Activated CD8-positive, alpha-beta memory T cell treated with anti-CD3 and anti-CD28 coated beads, Interleukin-2, amount 50 U/mL, for 24 hours (primary cell): Measurements from ENCODE around the gene CTDP1.

Experiments
- DNase-seq: peaks from one replicate; pipeline ENCODE4 v3.0.0-alpha.2; 2020; ENCODE audit errors: extremely low read depth

CTDP1 gene

GRCh38 chr18:79796531-79797405, 117.2 kb downstream of the CTDP1 start:
- no peak for DNase-seq

- DNase-seq: no peak
Measured at GRCh38 chr18:79797518-79798345, 118.1 kb downstream of the CTDP1 start, which contains the start of gene KCNG2. TSS of gene KCNG2 (plus strand) at chr18:79797938. CDS start at chr18:79863668, 65,730 bp downstream.

DNA sequence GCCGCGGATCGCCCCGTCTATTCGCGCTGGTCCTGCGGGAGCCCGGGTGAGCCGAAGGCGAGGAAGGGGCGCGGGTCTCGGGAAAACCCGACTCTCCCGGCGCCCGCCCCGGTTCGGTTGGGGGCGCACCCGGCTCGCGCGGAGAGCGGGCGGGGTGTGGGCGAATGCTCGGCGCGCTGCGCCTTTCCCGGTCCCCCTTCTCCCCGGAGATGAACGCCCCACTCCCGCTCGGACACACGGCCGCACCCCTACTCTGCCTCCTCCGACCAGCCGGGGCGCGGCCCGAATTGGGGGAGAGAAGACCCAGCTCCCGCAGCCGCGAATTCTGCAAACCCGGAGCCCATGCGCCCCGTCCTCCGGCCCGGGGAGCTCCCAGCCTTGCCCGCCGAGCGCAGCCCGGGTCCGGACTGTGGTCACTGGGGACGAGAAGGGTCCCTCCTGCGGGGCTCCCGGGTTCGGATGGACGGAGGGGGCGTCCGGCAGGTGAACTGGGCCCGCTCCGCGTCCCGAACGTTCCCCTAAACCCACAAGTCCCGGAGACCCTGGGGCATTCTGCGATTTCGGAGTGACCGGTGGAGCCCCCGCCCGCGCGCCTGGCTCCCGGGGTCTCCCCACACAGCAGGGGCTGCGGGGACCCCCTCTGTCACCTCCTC, 118.9 kb downstream of the CTDP1 start:
- DNase-seq: no peak

GRCh38 chr18:79798999-79799370, 119.4 kb downstream of the CTDP1 start:
- DNase-seq: no peak

DNA sequence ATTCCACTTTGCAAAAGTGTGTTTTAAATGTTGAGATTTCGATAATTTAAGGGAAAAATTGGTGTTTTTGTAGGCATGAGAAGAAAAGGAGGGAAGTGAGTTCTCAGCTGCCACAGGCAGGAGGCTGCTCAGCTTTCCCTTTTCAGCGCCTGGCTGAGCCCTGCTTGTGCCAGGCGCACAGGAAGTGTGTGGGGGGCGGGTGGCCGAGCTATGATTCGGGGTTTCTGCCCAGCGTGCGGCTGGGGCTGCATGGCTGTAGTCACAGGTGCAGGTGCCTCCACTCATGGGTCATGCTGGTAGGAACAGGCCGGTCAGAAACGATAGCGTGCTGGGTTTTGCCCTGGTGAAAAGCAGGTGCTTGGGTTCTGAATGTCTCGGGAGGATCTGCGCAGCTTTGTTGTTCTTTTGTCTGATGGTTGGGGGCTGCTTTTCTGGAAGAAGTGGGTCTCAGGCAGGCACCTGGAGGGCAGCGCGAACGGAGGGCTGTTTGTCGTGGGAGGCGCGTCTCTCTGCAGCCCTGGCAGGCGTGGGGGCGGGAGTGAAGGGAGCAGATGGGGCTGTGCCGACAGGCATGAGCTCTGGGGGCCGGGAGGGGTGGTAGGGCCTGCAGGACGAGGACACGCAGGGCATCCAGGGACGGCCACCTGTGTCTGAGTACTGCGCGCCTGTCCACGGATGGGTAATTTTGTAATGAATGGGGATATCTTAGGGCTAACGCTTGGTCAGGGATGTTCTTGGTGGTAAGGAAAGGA, 120.2 kb downstream of the CTDP1 start:
- no peak for DNase-seq

- DNase-seq: no peak
Measured at GRCh38 chr18:79800371-79801180, 121.0 kb downstream of the CTDP1 start.

DNA sequence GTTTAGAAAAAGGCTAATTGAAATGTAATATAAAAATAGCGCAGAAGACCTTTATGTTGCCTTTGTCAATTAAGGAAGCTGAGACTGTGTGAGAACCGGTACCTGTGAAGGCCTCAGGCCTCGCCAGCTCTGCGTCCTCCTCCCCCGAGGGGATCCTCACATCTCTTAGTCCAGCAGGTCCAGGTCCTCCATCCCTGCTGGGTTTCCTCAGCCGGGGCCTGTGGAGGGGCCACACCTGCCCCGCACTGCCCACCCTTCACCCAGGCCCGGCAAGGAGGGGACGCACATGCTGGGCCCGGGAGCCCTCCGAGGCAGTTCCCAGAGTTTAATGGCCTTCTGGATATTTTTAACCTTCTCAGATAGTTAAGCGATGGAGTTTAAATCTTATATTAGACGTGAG, 121.6 kb downstream of the CTDP1 start:
- no peak for DNase-seq

DNA sequence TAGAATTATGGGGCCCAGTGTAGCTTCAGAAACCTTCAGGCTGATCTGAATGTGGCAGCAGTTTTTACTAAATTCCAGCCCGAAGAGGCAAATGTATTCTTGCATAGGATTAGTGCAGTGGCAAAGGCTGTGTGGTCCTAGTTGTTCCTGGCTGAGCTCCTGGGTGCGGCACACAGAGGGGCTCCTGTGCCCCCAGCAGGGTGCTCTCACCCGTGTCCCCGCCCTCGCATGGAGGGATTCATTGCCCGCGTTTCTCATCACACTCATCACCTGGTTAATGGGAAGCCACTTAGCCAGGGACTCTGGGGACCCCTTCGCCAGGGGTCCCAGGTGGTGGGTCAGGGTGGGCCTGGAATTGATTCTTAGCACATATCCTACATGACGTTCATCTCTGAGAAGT, 122.0 kb downstream of the CTDP1 start:
- DNase-seq: no peak

GRCh38 chr18:79802298-79802697, 122.7 kb downstream of the CTDP1 start:
- no peak for DNase-seq

- DNase-seq: no peak
Measured at GRCh38 chr18:79803611-79804051, 124.0 kb downstream of the CTDP1 start.
